NCI-H446 (cell line): ENCODE measurements around the gene APPBP2.
"Not testable (repeated sequence)": the region's sequence is repeated elsewhere in the genome, so short reads cannot be mapped to it uniquely, and the experiment has no call there.

Experiments used
- DNase-seq, 2 experiments: peaks; one replicate each; lab custom pipeline; 2025; lab: John Stamatoyannopoulos, UW

Gene APPBP2

DNA sequence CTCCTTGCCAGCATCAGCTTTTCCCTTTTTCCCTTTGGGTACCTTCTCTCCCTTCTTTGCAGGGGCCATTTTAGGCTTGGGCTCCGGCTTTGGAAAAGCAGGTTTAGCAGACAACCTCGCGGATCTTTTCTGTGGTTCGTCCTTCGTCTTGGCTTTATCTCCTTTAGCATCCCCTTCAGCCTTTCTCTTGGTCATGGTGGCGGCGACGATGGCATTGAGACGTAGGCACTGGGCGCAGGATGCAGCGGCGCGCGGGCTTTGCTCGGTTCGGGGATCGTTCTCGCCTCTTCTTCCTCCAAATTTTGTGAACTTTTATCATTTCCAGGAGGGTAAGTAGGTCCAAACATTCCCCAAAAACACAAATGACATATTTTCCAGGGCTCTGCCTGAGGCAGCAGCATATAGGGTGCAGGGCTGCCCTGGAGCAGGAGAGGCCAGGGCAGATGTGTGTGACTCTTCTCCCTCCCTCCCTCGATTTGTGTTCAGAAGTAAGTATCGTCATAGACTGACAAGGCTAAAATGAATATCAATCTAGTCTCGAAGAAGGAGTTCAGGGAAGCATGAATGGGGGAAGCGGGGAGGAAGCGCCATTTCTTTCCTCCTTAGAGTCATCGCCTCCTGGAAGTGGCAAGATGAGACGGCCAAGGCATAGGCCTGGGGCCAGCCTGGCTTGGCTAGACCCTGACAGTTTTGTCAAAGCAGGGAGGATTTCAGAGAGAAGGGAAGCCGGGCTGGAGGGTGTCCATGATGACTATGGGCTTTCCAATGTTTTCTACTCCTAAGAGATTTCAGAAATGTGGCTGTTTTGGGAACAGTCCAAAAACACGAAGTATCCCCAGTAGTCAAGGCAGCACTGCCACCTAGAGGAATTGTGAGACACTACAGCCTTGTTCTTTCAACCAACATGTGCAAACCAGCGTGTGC, 90.5 kb downstream of the APPBP2 start:
- peak; percentile 83 to 97 for DNase-seq

- DNase-seq, result not testable (repeated sequence)
Measured at GRCh38 chr17:60433021-60433997, 92.7 kb downstream of the APPBP2 start.

GRCh38 chr17:60430561-60430960, 95.5 kb downstream of the APPBP2 start:
- not testable (repeated sequence) for DNase-seq

GRCh38 chr17:60428491-60428890, 97.6 kb downstream of the APPBP2 start:
- not testable (repeated sequence) for DNase-seq

- DNase-seq, result no peak
Measured at GRCh38 chr17:60426596-60426995, 99.4 kb downstream of the APPBP2 start.

GRCh38 chr17:60425626-60426025, 100.4 kb downstream of the APPBP2 start:
- DNase-seq, result no peak

DNA sequence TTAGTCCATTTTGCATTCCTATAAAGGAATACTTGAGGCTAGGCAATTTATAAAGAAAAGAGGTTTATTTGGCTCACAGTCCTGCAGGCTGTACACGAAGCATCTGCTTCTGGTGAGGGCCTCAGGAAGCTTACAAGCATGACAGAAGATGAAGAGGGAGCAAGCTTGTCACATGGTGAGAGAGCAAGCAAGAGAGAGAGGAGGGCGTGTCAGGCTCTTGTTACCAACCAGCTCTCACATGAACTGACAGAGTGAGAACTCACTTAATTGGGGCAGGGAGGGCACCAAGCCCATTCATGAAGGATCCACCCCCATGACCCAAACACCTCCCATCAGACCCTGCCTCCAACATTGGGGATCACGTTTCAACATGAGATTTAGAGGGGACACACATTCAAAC, 102.2 kb downstream of the APPBP2 start:
- no peak for DNase-seq

- DNase-seq, result no peak
Measured at GRCh38 chr17:60422162-60422665, 103.8 kb downstream of the APPBP2 start, which contains the start of gene CHCT1. Gene CHCT1, plus strand, starts transcription at chr17:60422489. Its CDS starts 104 bp downstream, at chr17:60422593.

- no peak for DNase-seq
Measured at GRCh38 chr17:60421273-60422161, 104.5 kb downstream of the APPBP2 start.

GRCh38 chr17:60419875-60420274, 106.2 kb downstream of the APPBP2 start:
- DNase-seq, result not testable (repeated sequence)

GRCh38 chr17:60419003-60419402, 107.0 kb downstream of the APPBP2 start:
- not testable (repeated sequence) for DNase-seq

DNA sequence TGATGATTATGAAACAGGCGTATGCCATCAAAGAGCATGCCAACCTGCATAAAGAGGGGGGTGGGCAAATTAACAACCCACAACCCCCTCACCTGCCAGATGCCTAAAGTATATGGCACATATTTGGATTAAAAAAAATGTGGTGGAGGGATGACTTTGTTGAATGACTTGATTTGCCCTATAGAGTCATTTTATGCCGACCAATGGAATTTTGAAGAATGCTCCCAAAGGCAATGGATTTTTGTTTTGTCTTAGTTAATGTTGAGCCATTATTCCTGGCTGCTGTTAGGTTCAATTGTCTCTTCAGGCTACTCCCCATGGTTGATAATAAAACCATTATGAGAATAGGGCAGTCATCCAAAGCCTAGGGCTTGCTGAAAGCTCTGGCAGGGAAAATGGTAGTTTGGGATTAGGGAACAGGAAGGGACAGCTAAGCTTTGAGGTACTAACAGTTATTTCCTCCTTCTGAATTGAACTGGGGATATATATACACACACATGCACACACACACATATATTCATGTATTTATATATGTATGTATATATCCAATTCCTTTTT, 109.6 kb downstream of the APPBP2 start:
- DNase-seq, result no peak

- no peak for DNase-seq
Measured at GRCh38 chr17:60415146-60415545, 110.9 kb downstream of the APPBP2 start.

DNA sequence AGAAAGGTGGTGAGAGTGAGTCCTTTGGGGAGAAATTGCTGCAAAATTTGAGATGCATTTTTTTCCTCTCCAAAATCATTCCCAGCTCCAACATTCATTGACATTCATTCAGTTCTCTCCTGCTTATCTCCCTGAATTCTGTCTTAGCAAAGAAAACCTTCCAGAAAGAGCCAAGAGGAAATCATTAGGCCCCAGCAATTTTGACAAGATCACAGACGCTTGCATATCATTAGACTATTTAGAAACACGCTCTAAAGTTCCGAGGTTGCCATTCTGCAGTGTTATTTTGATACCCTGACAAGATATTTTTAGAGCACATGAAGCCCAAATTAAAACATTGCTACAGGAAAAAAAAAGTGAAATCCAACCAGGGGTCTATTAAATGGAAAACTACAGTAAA, 113.3 kb downstream of the APPBP2 start:
- DNase-seq, result no peak

- no peak for DNase-seq
Measured at GRCh38 chr17:60410001-60410400, 116.0 kb downstream of the APPBP2 start.

DNA sequence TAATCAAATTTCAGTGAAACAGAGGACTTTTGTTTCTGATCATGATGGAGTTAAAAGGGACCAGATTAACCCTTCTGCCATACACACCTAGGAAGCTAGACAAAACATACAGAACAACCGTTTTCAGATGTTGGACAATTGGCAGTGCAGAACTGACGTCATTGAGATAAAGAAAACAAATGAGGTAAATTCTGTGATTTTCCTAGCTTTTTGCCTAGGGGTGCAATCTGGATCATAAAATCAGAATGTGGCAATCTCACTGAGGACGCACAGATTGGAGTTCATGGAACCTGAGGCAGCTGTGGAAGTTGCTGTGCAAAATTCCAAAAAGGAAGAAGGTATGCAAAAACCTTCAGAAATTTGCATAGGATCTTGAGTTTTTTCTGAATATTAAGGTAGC, 119.2 kb downstream of the APPBP2 start:
- no peak for DNase-seq

GRCh38 chr17:60403962-60404361, 122.1 kb downstream of the APPBP2 start:
- no peak for DNase-seq

- no peak for DNase-seq
Measured at GRCh38 chr17:60403523-60403810, 122.6 kb downstream of the APPBP2 start.

- DNase-seq, result no peak
Measured at GRCh38 chr17:60401819-60402218, 124.2 kb downstream of the APPBP2 start.

- DNase-seq, result no peak
Measured at GRCh38 chr17:60398227-60398959, 127.6 kb downstream of the APPBP2 start.
